HepG2 (cell line): ENCODE measurements around the gene VPS52. TPM values are rescaled to one million over a fixed set of nuclear protein-coding genes. Genes with fewer than 3 reads are reported as not detected.

Experiments
- MED8 ChIP-seq: sonication (generic); formaldehyde crosslinking; IDR thresholded peaks from 2 replicates; pipeline ENCODE4 v1.8.1; 2023; ENCODE audit warnings: mild to moderate bottlenecking, missing genetic modification reagents; ENCODE audit not compliant: insufficient replicate concordance
- NFE2L2 ChIP-seq: fragments of 150-350 bp; IDR thresholded peaks from 2 replicates; pipeline ENCODE4 v1.6.1; 2014; ENCODE audit warnings: low read length
- SSRP1 ChIP-seq: IDR thresholded peaks from 2 replicates; pipeline ENCODE4 v1.6.1; 2016; ENCODE audit warnings: control low read depth
- ZKSCAN5 ChIP-seq: sonication (generic); formaldehyde crosslinking; IDR thresholded peaks from 2 replicates; pipeline ENCODE4 v1.5.1; 2020; ENCODE audit warnings: mild to moderate bottlenecking, missing genetic modification reagents
- ZNF230 ChIP-seq: sonication (generic); formaldehyde crosslinking; IDR thresholded peaks from 2 replicates; pipeline ENCODE4 v1.4.0; 2020; ENCODE audit warnings: mild to moderate bottlenecking, missing genetic modification reagents
- ZNF724P ChIP-seq: sonication (generic); formaldehyde crosslinking; IDR thresholded peaks from 2 replicates; pipeline ENCODE4 v1.8.0; 2022; ENCODE audit warnings: missing genetic modification reagents, borderline replicate concordance
- ZNF781 ChIP-seq: sonication (generic); formaldehyde crosslinking; IDR thresholded peaks from 2 replicates; pipeline ENCODE4 v1.5.1; 2020; ENCODE audit warnings: borderline replicate concordance, mild to moderate bottlenecking, missing genetic modification reagents; ENCODE audit errors: not compliant biosample characterization
- polyA plus RNA-seq, 8 experiments: library from polyadenylated mRNA; depleted of rRNA in 3 of 8; stranded (reverse) in 7 of 8; unstranded in 1 of 8; fragments of >200 nt; fragmentation: Illumina TruSeq in 4 of 8; extraction: Trizol in 4 of 8; gene quantifications; 2 replicates each; pipeline versions ENCODE4 v1.2.1 to v1.2.3, GENCODE V29; 2011 to 2016; ENCODE audit warnings: low read depth in 4 of 8, missing spikeins in 1 of 8, mixed read lengths in 1 of 8; ENCODE audit not compliant: insufficient read depth in 1 of 8
- total RNA-seq, 5 experiments: library from RNA; depleted of rRNA; stranded (reverse); fragments of >200 nt; fragmentation: Illumina TruSeq; extraction: Trizol; gene quantifications; 2 replicates each; pipeline ENCODE4 v1.2.3, GENCODE V29; 2016; ENCODE audit warnings: low read depth in 1 of 5
- TF ChIP-seq, protein P1 (sequence below): sonication (generic); formaldehyde crosslinking; IDR thresholded peaks from 2 replicates; pipeline ENCODE4 v1.4.0; 2020; ENCODE audit warnings: missing genetic modification reagents
- TF ChIP-seq, protein P2 (sequence below): sonication (generic); formaldehyde crosslinking; IDR thresholded peaks from 2 replicates; pipeline ENCODE4 v1.4.0; 2020; ENCODE audit warnings: missing genetic modification reagents
- TF ChIP-seq, protein P3 (sequence below): sonication (generic); formaldehyde crosslinking; IDR thresholded peaks from 2 replicates; pipeline ENCODE4 v1.9.0; 2021; ENCODE audit warnings: mild to moderate bottlenecking, missing genetic modification reagents
- TF ChIP-seq, protein P4 (sequence below): sonication (generic); formaldehyde crosslinking; IDR thresholded peaks from 2 replicates; pipeline ENCODE4 v1.4.0; 2020; ENCODE audit warnings: missing genetic modification reagents
- TF ChIP-seq, protein P5 (sequence below): IDR thresholded peaks from 2 replicates; pipeline ENCODE4 v1.6.1; 2016; ENCODE audit warnings: missing genetic modification reagents, missing compliant biosample characterization
- TF ChIP-seq, protein P6 (sequence below): sonication (generic); formaldehyde crosslinking; IDR thresholded peaks from 2 replicates; pipeline ENCODE4 v1.4.0; 2020; ENCODE audit warnings: missing genetic modification reagents, mild to moderate bottlenecking, borderline replicate concordance
- TF ChIP-seq, protein P7 (sequence below): sonication (generic); formaldehyde crosslinking; IDR thresholded peaks from 2 replicates; pipeline ENCODE4 v1.8.0; 2022; ENCODE audit warnings: mild to moderate bottlenecking, missing genetic modification reagents

The VPS52 gene
- total and polyA plus RNA-seq, 2 of the 13 experiments (the other 11 are each of a cell fraction or from before 2014, with no cell fraction given), result 48.9 to 85.5 TPM

DNA sequence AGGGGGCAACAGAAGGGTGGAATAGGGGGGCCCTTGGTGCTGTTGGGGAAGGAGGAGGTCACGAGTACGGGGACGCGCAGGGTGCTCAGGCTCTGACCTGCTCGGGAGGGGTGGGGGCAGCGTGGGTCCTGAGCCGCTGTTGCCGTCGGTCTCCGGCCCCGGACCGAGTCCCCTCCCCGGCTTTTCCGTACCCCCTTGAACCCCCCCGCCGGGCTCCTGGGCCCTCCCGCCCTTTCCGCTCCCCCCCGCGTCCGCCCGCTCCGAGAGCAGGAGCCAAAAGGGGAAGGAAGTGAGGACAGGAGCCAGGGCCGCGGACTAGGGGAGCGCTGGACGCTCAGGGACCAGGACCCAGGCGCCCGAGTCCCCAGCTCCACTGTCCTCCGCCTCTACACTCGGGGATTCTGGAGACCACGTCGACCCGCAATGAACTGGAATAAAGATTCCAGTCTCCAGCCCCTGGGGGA lies 27.1 kb upstream of the VPS52 start, which contains the start of gene RGL2 (continued):
- TF ChIP-seq, protein P1, sequence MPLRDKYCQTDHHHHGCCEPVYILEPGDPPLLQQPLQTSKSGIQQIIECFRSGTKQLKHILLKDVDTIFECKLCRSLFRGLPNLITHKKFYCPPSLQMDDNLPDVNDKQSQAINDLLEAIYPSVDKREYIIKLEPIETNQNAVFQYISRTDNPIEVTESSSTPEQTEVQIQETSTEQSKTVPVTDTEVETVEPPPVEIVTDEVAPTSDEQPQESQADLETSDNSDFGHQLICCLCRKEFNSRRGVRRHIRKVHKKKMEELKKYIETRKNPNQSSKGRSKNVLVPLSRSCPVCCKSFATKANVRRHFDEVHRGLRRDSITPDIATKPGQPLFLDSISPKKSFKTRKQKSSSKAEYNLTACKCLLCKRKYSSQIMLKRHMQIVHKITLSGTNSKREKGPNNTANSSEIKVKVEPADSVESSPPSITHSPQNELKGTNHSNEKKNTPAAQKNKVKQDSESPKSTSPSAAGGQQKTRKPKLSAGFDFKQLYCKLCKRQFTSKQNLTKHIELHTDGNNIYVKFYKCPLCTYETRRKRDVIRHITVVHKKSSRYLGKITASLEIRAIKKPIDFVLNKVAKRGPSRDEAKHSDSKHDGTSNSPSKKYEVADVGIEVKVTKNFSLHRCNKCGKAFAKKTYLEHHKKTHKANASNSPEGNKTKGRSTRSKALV (CRISPR knock-in tag), result no peak
- TF ChIP-seq ZNF724P (CRISPR knock-in tag) (no peak), MED8 (CRISPR knock-in tag) (no peak), ZNF781 (CRISPR knock-in tag) (no peak), NFE2L2 (no peak), ZNF230 (CRISPR knock-in tag) (no peak), SSRP1 (CRISPR knock-in tag) (no peak), ZKSCAN5 (CRISPR knock-in tag) (no peak)
- TF ChIP-seq, protein P2, sequence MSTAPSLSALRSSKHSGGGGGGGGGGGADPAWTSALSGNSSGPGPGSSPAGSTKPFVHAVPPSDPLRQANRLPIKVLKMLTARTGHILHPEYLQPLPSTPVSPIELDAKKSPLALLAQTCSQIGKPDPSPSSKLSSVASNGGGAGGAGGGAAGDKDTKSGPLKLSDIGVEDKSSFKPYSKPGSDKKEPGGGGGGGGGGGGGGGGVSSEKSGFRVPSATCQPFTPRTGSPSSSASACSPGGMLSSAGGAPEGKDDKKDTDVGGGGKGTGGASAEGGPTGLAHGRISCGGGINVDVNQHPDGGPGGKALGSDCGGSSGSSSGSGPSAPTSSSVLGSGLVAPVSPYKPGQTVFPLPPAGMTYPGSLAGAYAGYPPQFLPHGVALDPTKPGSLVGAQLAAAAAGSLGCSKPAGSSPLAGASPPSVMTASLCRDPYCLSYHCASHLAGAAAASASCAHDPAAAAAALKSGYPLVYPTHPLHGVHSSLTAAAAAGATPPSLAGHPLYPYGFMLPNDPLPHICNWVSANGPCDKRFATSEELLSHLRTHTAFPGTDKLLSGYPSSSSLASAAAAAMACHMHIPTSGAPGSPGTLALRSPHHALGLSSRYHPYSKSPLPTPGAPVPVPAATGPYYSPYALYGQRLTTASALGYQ (CRISPR knock-in tag), result no peak
- TF ChIP-seq, protein P3, sequence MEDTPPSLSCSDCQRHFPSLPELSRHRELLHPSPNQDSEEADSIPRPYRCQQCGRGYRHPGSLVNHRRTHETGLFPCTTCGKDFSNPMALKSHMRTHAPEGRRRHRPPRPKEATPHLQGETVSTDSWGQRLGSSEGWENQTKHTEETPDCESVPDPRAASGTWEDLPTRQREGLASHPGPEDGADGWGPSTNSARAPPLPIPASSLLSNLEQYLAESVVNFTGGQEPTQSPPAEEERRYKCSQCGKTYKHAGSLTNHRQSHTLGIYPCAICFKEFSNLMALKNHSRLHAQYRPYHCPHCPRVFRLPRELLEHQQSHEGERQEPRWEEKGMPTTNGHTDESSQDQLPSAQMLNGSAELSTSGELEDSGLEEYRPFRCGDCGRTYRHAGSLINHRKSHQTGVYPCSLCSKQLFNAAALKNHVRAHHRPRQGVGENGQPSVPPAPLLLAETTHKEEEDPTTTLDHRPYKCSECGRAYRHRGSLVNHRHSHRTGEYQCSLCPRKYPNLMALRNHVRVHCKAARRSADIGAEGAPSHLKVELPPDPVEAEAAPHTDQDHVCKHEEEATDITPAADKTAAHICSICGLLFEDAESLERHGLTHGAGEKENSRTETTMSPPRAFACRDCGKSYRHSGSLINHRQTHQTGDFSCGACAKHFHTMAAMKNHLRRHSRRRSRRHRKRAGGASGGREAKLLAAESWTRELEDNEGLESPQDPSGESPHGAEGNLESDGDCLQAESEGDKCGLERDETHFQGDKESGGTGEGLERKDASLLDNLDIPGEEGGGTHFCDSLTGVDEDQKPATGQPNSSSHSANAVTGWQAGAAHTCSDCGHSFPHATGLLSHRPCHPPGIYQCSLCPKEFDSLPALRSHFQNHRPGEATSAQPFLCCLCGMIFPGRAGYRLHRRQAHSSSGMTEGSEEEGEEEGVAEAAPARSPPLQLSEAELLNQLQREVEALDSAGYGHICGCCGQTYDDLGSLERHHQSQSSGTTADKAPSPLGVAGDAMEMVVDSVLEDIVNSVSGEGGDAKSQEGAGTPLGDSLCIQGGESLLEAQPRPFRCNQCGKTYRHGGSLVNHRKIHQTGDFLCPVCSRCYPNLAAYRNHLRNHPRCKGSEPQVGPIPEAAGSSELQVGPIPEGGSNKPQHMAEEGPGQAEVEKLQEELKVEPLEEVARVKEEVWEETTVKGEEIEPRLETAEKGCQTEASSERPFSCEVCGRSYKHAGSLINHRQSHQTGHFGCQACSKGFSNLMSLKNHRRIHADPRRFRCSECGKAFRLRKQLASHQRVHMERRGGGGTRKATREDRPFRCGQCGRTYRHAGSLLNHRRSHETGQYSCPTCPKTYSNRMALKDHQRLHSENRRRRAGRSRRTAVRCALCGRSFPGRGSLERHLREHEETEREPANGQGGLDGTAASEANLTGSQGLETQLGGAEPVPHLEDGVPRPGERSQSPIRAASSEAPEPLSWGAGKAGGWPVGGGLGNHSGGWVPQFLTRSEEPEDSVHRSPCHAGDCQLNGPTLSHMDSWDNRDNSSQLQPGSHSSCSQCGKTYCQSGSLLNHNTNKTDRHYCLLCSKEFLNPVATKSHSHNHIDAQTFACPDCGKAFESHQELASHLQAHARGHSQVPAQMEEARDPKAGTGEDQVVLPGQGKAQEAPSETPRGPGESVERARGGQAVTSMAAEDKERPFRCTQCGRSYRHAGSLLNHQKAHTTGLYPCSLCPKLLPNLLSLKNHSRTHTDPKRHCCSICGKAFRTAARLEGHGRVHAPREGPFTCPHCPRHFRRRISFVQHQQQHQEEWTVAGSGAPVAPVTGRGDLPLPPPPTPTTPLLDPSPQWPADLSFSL, result no peak
- TF ChIP-seq, protein P4, sequence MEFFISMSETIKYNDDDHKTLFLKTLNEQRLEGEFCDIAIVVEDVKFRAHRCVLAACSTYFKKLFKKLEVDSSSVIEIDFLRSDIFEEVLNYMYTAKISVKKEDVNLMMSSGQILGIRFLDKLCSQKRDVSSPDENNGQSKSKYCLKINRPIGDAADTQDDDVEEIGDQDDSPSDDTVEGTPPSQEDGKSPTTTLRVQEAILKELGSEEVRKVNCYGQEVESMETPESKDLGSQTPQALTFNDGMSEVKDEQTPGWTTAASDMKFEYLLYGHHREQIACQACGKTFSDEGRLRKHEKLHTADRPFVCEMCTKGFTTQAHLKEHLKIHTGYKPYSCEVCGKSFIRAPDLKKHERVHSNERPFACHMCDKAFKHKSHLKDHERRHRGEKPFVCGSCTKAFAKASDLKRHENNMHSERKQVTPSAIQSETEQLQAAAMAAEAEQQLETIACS (CRISPR knock-in tag), result 0 out of 2 replicates have a peak, but pooled peaks have one; percentile 34
- TF ChIP-seq, protein P5, sequence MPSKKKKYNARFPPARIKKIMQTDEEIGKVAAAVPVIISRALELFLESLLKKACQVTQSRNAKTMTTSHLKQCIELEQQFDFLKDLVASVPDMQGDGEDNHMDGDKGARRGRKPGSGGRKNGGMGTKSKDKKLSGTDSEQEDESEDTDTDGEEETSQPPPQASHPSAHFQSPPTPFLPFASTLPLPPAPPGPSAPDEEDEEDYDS, result no peak
- TF ChIP-seq, protein P6, sequence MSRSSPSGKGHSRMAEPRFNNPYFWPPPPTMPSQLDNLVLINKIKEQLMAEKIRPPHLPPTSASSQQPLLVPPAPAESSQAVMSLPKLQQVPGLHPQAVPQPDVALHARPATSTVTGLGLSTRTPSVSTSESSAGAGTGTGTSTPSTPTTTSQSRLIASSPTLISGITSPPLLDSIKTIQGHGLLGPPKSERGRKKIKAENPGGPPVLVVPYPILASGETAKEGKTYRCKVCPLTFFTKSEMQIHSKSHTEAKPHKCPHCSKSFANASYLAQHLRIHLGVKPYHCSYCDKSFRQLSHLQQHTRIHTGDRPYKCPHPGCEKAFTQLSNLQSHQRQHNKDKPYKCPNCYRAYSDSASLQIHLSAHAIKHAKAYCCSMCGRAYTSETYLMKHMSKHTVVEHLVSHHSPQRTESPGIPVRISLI, result no peak
- TF ChIP-seq, protein P7, sequence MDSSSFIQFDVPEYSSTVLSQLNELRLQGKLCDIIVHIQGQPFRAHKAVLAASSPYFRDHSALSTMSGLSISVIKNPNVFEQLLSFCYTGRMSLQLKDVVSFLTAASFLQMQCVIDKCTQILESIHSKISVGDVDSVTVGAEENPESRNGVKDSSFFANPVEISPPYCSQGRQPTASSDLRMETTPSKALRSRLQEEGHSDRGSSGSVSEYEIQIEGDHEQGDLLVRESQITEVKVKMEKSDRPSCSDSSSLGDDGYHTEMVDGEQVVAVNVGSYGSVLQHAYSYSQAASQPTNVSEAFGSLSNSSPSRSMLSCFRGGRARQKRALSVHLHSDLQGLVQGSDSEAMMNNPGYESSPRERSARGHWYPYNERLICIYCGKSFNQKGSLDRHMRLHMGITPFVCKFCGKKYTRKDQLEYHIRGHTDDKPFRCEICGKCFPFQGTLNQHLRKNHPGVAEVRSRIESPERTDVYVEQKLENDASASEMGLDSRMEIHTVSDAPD, result 0 out of 2 replicates have a peak, but pooled peaks have one; percentile 11
